K562 (cell line): Measurements from ENCODE around the gene ILK. TPM values are rescaled to one million over a fixed set of nuclear protein-coding genes. Genes with fewer than 3 reads are reported as not detected.
A peak's percentile ranks its signal among the peaks of the same experiment; 100 is the strongest.

Experiments
- CTBP1 ChIP-seq: fragments of 450-650 bp; IDR thresholded peaks from 2 replicates; pipeline ENCODE4 v1.6.1; 2016; ENCODE audit warnings: borderline replicate concordance
- EWSR1 ChIP-seq: fragments of 450-650 bp; IDR thresholded peaks from 2 replicates; pipeline ENCODE4 v1.6.1; 2018; ENCODE audit warnings: borderline replicate concordance, mild to moderate bottlenecking, low read depth, moderate library complexity; ENCODE audit not compliant: partially characterized antibody
- GABPA ChIP-seq: fragments of 200-800 bp; sonication (Bioruptor generic); conservative IDR thresholded peaks from 2 replicates; pipeline ENCODE4 v1.6.1; 2016; ENCODE audit warnings: low read depth, missing genetic modification characterization, missing compliant biosample characterization
- IRF2 ChIP-seq: sonication (generic); formaldehyde crosslinking; IDR thresholded peaks from 2 replicates; pipeline ENCODE4 v1.8.1; 2022; ENCODE audit warnings: mild to moderate bottlenecking, missing genetic modification reagents
- JUN ChIP-seq, 2 experiments: sonication (generic) in 1 of 2; formaldehyde crosslinking in 1 of 2; IDR thresholded peaks; 2 replicates each; pipeline versions ENCODE4 v1.6.1 to v1.8.0; 2012 to 2022; ENCODE audit warnings: borderline replicate concordance in 2 of 2, mild to moderate bottlenecking in 2 of 2, improper control_type of control experiment in 1 of 2, low read depth in 1 of 2, low read length in 1 of 2, missing genetic modification reagents in 1 of 2
- NR2C2 ChIP-seq, 2 experiments: fragments of 200-800 bp in 1 of 2; sonication (Bioruptor generic) in 1 of 2; sonication (generic) in 1 of 2; formaldehyde crosslinking in 1 of 2; IDR thresholded peaks; 2 replicates each; pipeline versions ENCODE4 v1.6.1 to v1.8.0; 2016 to 2022; ENCODE audit warnings: mild to moderate bottlenecking in 1 of 2, missing compliant biosample characterization in 1 of 2, missing genetic modification characterization in 1 of 2, missing genetic modification reagents in 1 of 2
- PHF8 ChIP-seq: fragments of 200-600 bp; sonication (generic); IDR thresholded peaks from 2 replicates; pipeline ENCODE4 v1.6.1; 2012; ENCODE audit warnings: mixed run types, mild to moderate bottlenecking, inconsistent platforms, low read length, moderate library complexity, borderline replicate concordance
- POLR2G ChIP-seq: fragments of 200-400 bp; formaldehyde crosslinking; IDR thresholded peaks from 2 replicates; pipeline ENCODE4 v1.6.1; 2017; ENCODE audit warnings: low read depth, mild to moderate bottlenecking, antibody characterized with exemption, low read length, moderate library complexity
- POLR2H ChIP-seq: IDR thresholded peaks from 2 replicates; pipeline ENCODE4 v1.6.1; 2016; ENCODE audit warnings: missing genetic modification characterization, low read depth, mild to moderate bottlenecking, control low read depth, missing compliant biosample characterization, moderate library complexity
- RB1 ChIP-seq: fragments of 450-650 bp; IDR thresholded peaks from 2 replicates; pipeline ENCODE4 v1.6.1; 2017; ENCODE audit warnings: low read depth, mild to moderate bottlenecking
- RBM15 ChIP-seq: fragments of 200-400 bp; formaldehyde crosslinking; IDR thresholded peaks from 2 replicates; pipeline ENCODE4 v1.6.1; 2018; ENCODE audit warnings: mild to moderate bottlenecking, low read length, moderate library complexity; ENCODE audit not compliant: insufficient read depth
- SIN3A ChIP-seq, 2 experiments: fragments of 150-350 bp in 1 of 2; IDR thresholded peaks; 2 replicates each; pipeline ENCODE4 v1.6.1; 2011 to 2016; ENCODE audit warnings: borderline replicate concordance in 2 of 2, low read depth in 2 of 2, low read length in 2 of 2, mild to moderate bottlenecking in 2 of 2, moderate library complexity in 2 of 2; ENCODE audit not compliant: control insufficient read depth in 1 of 2
- ZNF197 ChIP-seq: fragments of 200-800 bp; sonication (Bioruptor generic); IDR thresholded peaks from 2 replicates; pipeline ENCODE4 v1.6.1; 2016; ENCODE audit warnings: low read depth, missing genetic modification characterization, missing compliant biosample characterization
- ZNF3 ChIP-seq: fragments of 250-450 bp; sonication (Bioruptor Pico); IDR thresholded peaks from 2 replicates; pipeline ENCODE4 v1.5.0; 2021; ENCODE audit warnings: mild to moderate bottlenecking, moderate library complexity
- ZNF695 ChIP-seq: fragments of 450-650 bp; formaldehyde crosslinking; IDR thresholded peaks from 2 replicates; pipeline ENCODE4 v1.4.0; 2020; ENCODE audit warnings: mild to moderate bottlenecking, moderate library complexity
- polyA plus RNA-seq, 8 experiments: library from polyadenylated mRNA; depleted of rRNA in 4 of 8; stranded (reverse) in 5 of 8; unstranded in 3 of 8; fragments of >200 nt; fragmentation: Nextera tagmentation in 2 of 8; fragmentation: Illumina TruSeq in 1 of 8; extraction: Ambion mirVana in 2 of 8; extraction: Trizol in 1 of 8; gene quantifications; 2 replicates each; pipeline versions ENCODE4 v1.2.1 to v1.2.3, GENCODE V29; 2011 to 2014; ENCODE audit warnings: inconsistent platforms in 1 of 8, missing spikeins in 1 of 8
- total RNA-seq, 7 experiments: library from RNA; depleted of rRNA in 6 of 7; stranded (reverse); fragments of >200 nt in 6 of 7; fragmentation: Illumina TruSeq in 2 of 7; extraction: Trizol in 2 of 7; gene quantifications; 2 replicates each; pipeline versions ENCODE4 v1.2.1 to v1.2.3, GENCODE V29; 2011 to 2021; ENCODE audit warnings: low replicate concordance in 1 of 7
- TF ChIP-seq, protein P1 (sequence below), 2 experiments: fragments of 450-650 bp in 1 of 2; sonication (generic) in 1 of 2; formaldehyde crosslinking in 1 of 2; IDR thresholded peaks in 1 of 2; conservative IDR thresholded peaks in 1 of 2; 2 replicates each; pipeline versions ENCODE4 v1.6.1 to v1.8.1; 2016 to 2023; ENCODE audit warnings: mild to moderate bottlenecking in 2 of 2, moderate library complexity in 2 of 2, inconsistent platforms in 1 of 2, missing genetic modification reagents in 1 of 2
- TF ChIP-seq, protein P2 (sequence below): fragments of 450-650 bp; IDR thresholded peaks from 2 replicates; pipeline ENCODE4 v1.6.1; 2017; ENCODE audit warnings: antibody characterized with exemption, mild to moderate bottlenecking
- TF ChIP-seq, protein P3 (sequence below): fragments of 250-450 bp; sonication (Bioruptor Pico); IDR thresholded peaks from 2 replicates; pipeline ENCODE4 v1.8.0; 2021; ENCODE audit warnings: mild to moderate bottlenecking, moderate library complexity

ILK gene
- total and polyA plus RNA-seq, 9 of the 15 experiments (the other 6 are each of a cell fraction or from before 2014, with no cell fraction given), result 43.3 to 95.9 (median 58.9) TPM

DNA sequence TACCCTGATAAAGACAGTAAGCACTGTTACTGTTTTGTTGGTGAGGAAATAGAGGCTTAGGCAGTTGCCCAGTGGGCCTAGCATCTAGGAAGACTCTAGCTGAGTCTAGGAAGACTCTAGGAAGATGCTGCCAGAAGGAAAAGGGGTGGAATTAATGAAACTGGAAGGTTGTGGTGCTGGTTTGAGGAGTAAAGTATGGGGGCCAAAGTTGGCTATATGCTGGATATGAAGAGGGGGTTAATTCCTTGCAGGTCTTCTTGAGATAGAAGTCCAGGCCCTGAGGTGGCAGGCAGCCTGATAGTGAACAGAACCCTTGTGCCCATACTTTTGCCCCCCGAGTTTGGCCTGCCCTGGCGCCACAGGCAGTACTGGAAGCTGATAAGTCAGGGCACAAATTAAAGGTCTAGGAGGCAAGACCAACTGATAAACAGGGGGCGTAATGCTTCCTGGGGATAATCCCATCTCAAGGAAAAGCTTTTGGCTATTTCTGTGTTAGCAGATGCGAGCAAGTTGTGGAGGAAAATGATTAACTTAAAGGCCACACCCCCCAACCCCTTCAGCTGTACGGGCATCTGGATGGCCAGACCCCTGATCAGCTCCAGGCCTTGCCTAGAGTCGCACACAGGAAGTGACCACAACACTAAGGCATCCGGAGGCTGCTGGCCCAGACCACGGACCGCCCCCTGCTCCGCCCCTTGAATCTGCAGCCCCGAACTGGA, 3.1 kb downstream of the ILK start (continued):
- TF ChIP-seq ZNF695 (no peak), RBM15 (no peak), PHF8 (peak; percentile 36; the same call in 1 of the 2 replicates), GABPA (tag) (peak; percentile 89), ZNF3 (CRISPR knock-in tag) (no peak), NR2C2 (CRISPR knock-in tag; IDR thresholded peaks at IDR 0.05) (no peak), NR2C2 (tag; IDR thresholded peaks at IDR 0.05) (peak; percentile 55), IRF2 (CRISPR knock-in tag) (no peak), JUN (IDR thresholded peaks at IDR 0.05; ENCODE audit: borderline replicate concordance, low read depth, low read length) (peak; percentile 82), JUN (CRISPR knock-in tag; IDR thresholded peaks at IDR 0.05; ENCODE audit: borderline replicate concordance) (no peak), POLR2G (peak; percentile 60), ZNF197 (CRISPR knock-in tag) (0 out of 2 replicates have a peak, but pooled peaks have one; percentile 72), RB1 (no peak), SIN3A (IDR thresholded peaks at IDR 0.05; ENCODE audit: borderline replicate concordance in 2 of 2, control insufficient read depth in 1 of 2, low read depth in 2 of 2, low read length in 2 of 2) (peak in 1 of 2 experiments; percentile 64; a peak in 1 of 4 replicates), POLR2H (peak; percentile 24; the same call in 1 of the 2 replicates), CTBP1 (0 out of 2 replicates have a peak, but pooled peaks have one; percentile 13), EWSR1 (no peak)
- TF ChIP-seq, protein P1, sequence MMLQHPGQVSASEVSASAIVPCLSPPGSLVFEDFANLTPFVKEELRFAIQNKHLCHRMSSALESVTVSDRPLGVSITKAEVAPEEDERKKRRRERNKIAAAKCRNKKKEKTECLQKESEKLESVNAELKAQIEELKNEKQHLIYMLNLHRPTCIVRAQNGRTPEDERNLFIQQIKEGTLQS (IDR thresholded peaks at IDR 0.05), result peak; percentile 90
- TF ChIP-seq, protein P1 (CRISPR knock-in tag; conservative IDR thresholded peaks at IDR 0.05), result no peak
- TF ChIP-seq, protein P2, sequence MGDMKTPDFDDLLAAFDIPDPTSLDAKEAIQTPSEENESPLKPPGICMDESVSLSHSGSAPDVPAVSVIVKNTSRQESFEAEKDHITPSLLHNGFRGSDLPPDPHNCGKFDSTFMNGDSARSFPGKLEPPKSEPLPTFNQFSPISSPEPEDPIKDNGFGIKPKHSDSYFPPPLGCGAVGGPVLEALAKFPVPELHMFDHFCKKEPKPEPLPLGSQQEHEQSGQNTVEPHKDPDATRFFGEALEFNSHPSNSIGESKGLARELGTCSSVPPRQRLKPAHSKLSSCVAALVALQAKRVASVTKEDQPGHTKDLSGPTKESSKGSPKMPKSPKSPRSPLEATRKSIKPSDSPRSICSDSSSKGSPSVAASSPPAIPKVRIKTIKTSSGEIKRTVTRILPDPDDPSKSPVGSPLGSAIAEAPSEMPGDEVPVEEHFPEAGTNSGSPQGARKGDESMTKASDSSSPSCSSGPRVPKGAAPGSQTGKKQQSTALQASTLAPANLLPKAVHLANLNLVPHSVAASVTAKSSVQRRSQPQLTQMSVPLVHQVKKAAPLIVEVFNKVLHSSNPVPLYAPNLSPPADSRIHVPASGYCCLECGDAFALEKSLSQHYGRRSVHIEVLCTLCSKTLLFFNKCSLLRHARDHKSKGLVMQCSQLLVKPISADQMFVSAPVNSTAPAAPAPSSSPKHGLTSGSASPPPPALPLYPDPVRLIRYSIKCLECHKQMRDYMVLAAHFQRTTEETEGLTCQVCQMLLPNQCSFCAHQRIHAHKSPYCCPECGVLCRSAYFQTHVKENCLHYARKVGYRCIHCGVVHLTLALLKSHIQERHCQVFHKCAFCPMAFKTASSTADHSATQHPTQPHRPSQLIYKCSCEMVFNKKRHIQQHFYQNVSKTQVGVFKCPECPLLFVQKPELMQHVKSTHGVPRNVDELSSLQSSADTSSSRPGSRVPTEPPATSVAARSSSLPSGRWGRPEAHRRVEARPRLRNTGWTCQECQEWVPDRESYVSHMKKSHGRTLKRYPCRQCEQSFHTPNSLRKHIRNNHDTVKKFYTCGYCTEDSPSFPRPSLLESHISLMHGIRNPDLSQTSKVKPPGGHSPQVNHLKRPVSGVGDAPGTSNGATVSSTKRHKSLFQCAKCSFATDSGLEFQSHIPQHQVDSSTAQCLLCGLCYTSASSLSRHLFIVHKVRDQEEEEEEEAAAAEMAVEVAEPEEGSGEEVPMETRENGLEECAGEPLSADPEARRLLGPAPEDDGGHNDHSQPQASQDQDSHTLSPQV, result peak; percentile 67; the same call in 1 of the 2 replicates
- TF ChIP-seq, protein P3, sequence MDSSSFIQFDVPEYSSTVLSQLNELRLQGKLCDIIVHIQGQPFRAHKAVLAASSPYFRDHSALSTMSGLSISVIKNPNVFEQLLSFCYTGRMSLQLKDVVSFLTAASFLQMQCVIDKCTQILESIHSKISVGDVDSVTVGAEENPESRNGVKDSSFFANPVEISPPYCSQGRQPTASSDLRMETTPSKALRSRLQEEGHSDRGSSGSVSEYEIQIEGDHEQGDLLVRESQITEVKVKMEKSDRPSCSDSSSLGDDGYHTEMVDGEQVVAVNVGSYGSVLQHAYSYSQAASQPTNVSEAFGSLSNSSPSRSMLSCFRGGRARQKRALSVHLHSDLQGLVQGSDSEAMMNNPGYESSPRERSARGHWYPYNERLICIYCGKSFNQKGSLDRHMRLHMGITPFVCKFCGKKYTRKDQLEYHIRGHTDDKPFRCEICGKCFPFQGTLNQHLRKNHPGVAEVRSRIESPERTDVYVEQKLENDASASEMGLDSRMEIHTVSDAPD (CRISPR knock-in tag), result no peak
